ENCODE results near the gene PRSS38. TPM values are rescaled to one million over a fixed set of nuclear protein-coding genes. Genes with fewer than 3 reads are reported as not detected.

The PRSS38 gene
- total and polyA plus RNA-seq, 10 of the 15 experiments (the other 5 are each of a cell fraction or from before 2014, with no cell fraction given): not detected

DNA sequence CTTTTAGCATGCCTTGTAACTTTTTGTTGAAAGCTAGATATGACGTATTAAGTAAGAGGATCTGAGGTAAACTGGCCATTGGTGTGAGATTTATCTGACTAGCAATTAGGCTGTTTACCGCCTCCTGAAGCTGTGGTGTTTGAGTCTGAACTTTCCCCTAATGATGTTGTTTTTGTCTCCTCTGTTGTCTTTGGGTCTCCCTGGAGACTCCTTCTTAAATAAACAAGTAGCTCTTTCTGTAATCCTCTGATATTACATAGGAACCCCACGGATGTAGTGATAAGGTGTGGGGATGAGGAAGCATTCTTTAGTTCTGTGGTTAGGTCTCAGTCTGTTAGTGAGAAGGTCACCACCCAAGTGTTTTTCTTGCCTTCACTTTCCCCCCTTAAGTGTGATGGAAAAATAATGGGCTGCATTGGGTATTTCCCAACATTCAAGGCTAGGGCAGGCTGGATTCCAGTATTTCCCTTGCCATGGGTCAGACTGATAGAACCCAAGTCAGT, 33.0 kb downstream of the PRSS38 start:
- no peak overlapping the region for H2AFZ ChIP-seq (ENCODE audit: control insufficient read depth, low read depth, low read length)
- RAD21 ChIA-PET (ENCODE audit: unreplicated experiment): no interaction called here

DNA sequence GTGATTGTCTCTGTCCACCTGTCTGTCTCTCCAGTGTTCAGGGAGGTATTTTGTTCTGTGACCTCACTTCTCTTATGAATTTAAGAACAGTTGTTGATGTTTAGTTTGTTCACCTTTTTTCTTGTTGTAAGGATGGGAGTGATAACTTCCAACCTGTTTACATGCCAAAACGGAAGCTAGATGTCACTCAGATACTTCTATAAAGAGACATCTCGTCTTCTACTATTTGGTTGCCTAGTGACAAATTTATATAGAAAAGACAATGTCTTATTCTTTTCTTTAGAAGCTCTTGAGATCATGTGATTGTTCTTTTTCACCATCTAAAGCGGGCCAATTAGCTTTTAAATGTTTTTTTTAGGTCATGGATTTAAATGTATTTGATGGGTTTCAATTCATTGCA, 33.8 kb downstream of the PRSS38 start:
- SMC1A ChIA-PET (ENCODE audit: uncharacterized antibody, unreplicated experiment): no interaction called here
- no peak for TF ChIP-seq RBBP5 (conservative IDR thresholded peaks at IDR 0.05)
- TF ChIP-seq IKZF2 (IDR thresholded peaks at IDR 0.05): no peak
- no peak for TF ChIP-seq SRF (IDR thresholded peaks at IDR 0.05; ENCODE audit: low read depth in 2 of 2, low read length in 2 of 2)
- no peak for TF ChIP-seq BHLHE40 (IDR thresholded peaks at IDR 0.05; ENCODE audit: borderline replicate concordance in 1 of 2, low read depth in 2 of 2, low read length in 1 of 2)
- TF ChIP-seq, protein P1, sequence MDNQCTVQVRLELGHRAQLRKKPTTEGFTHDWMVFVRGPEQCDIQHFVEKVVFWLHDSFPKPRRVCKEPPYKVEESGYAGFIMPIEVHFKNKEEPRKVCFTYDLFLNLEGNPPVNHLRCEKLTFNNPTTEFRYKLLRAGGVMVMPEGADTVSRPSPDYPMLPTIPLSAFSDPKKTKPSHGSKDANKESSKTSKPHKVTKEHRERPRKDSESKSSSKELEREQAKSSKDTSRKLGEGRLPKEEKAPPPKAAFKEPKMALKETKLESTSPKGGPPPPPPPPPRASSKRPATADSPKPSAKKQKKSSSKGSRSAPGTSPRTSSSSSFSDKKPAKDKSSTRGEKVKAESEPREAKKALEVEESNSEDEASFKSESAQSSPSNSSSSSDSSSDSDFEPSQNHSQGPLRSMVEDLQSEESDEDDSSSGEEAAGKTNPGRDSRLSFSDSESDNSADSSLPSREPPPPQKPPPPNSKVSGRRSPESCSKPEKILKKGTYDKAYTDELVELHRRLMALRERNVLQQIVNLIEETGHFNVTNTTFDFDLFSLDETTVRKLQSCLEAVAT (IDR thresholded peaks at IDR 0.05): no peak
- TF ChIP-seq SUZ12 (IDR thresholded peaks at IDR 0.05; ENCODE audit: unreplicated experiment): no peak
- no peak for TF ChIP-seq ATF7 (IDR thresholded peaks at IDR 0.05; ENCODE audit: low read depth)
- TF ChIP-seq NRF1 (conservative IDR thresholded peaks at IDR 0.05; ENCODE audit: low read depth, low read length): no peak

More for the DNA sequence above, 33.0 kb downstream of the PRSS38 start:
- FAIRE-seq (no peak), ATAC-seq (no peak), DNase-seq (ENCODE audit: low read depth, low spot score) (no peak)
- no peaks in the 10 kb centered on the region; the same call in 2 of the 3 replicates for H3K9me3 ChIP-seq (replicated peaks; ENCODE audit: control insufficient read depth, insufficient read depth, low read length)
- in situ Hi-C loops (cut with MboI): no loop called here
- H3K4me3 ChIP-seq: no peak overlapping the region
- ChIA-PET SMC1A (ENCODE audit: uncharacterized antibody, unreplicated experiment) (no interaction called here), CTCF (no interaction called here), POLR2A (no interaction called here)
- no peak for TF ChIP-seq SRF (IDR thresholded peaks at IDR 0.05; ENCODE audit: low read depth in 2 of 2, low read length in 2 of 2)
- TF ChIP-seq HDGF (IDR thresholded peaks at IDR 0.05): no peak
- no peak for TF ChIP-seq MTA2 (IDR thresholded peaks at IDR 0.05; ENCODE audit: low read depth)
- TF ChIP-seq JUND (IDR thresholded peaks at IDR 0.05; ENCODE audit: low read depth, low read length): no peak
- no peak for TF ChIP-seq CHD1 (IDR thresholded peaks at IDR 0.05; ENCODE audit: low read depth, low read length)
- no peak for TF ChIP-seq CBX3 (IDR thresholded peaks at IDR 0.05; ENCODE audit: borderline replicate concordance, low read depth)
- no peak for TF ChIP-seq YBX1 (IDR thresholded peaks at IDR 0.05)
- no peak for TF ChIP-seq PAX5 (IDR thresholded peaks at IDR 0.05; ENCODE audit: borderline replicate concordance, low read depth, low read length)
- no peak for TF ChIP-seq ZNF217 (IDR thresholded peaks at IDR 0.05)
- no peak for TF ChIP-seq MEF2B (IDR thresholded peaks at IDR 0.05; ENCODE audit: partially characterized antibody, poor library complexity, severe bottlenecking)
- TF ChIP-seq POLR2AphosphoS2 (IDR thresholded peaks at IDR 0.05; ENCODE audit: low read depth, low read length): no peak
- TF ChIP-seq, protein P2, sequence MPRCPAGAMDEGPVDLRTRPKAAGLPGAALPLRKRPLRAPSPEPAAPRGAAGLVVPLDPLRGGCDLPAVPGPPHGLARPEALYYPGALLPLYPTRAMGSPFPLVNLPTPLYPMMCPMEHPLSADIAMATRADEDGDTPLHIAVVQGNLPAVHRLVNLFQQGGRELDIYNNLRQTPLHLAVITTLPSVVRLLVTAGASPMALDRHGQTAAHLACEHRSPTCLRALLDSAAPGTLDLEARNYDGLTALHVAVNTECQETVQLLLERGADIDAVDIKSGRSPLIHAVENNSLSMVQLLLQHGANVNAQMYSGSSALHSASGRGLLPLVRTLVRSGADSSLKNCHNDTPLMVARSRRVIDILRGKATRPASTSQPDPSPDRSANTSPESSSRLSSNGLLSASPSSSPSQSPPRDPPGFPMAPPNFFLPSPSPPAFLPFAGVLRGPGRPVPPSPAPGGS (IDR thresholded peaks at IDR 0.05; ENCODE audit: borderline replicate concordance, insufficient read depth, low read depth, low read length, poor library complexity, severe bottlenecking): no peak
- intact Hi-C loops (cut with micrococcal nuclease; ENCODE audit: unreplicated experiment): loop anchor here (10.0 kb wide), 1 partner anchor 56 kb away; no protein-coding TSS in a partner anchor
- H3K36me3 ChIP-seq (ENCODE audit: control insufficient read depth in 2 of 2, insufficient read depth in 2 of 2, low read length in 1 of 2): no peaks in the 10 kb centered on the region
- H3K79me2 ChIP-seq (ENCODE audit: control insufficient read depth, insufficient read depth, low read length): no peaks in the 10 kb centered on the region
- BruUV-seq (replicated peaks): no TSS peak
- H3K27ac ChIP-seq (ENCODE audit: control insufficient read depth, insufficient read depth): no peak overlapping the region
- no peak overlapping the region for H3K4me2 ChIP-seq (ENCODE audit: control insufficient read depth, insufficient read depth)
- H3K27me3 ChIP-seq (replicated peaks in 1 of 2; ENCODE audit: control insufficient read depth in 2 of 2, insufficient read depth in 2 of 2, low read length in 1 of 2): no peaks in the 10 kb centered on the region
- WGBS (ENCODE audit: insufficient coverage, insufficient replicate concordance, low lambda C conversion rate, missing lambda C conversion rate): 37% methylated on average over 3 of the region's 3 CpGs
- H3K4me1 ChIP-seq (ENCODE audit: control insufficient read depth, insufficient read depth, low read length): no peaks in the 10 kb centered on the region
- H4K20me1 ChIP-seq (ENCODE audit: control insufficient read depth, insufficient read depth): no peaks in the 10 kb centered on the region
- H3K9ac ChIP-seq (ENCODE audit: control insufficient read depth, insufficient read depth, low read length): no peak overlapping the region

More for the DNA sequence above, 33.8 kb downstream of the PRSS38 start:
- H4K20me1 ChIP-seq (ENCODE audit: control insufficient read depth, insufficient read depth): no peaks in the 10 kb centered on the region
- no peaks in the 10 kb centered on the region for H3K36me3 ChIP-seq (ENCODE audit: control insufficient read depth in 2 of 2, insufficient read depth in 2 of 2, low read length in 1 of 2)
- CTCF ChIA-PET: interaction anchor here (0.7 kb wide), 1 partner anchor 149 kb away, joined by 3 read pairs; no protein-coding TSS in a partner anchor
- POLR2A ChIA-PET: no interaction called here
- FAIRE-seq (no peak), DNase-seq (ENCODE audit: low read depth, low spot score) (no peak), ATAC-seq (no peak)
- intact Hi-C loops (cut with micrococcal nuclease; ENCODE audit: unreplicated experiment) (loop anchor here (10.0 kb wide), 1 partner anchor 56 kb away; no protein-coding TSS in a partner anchor), in situ Hi-C loops (cut with MboI) (no loop called here)
- H3K4me1 ChIP-seq (ENCODE audit: control insufficient read depth, insufficient read depth, low read length): no peaks in the 10 kb centered on the region
- WGBS (ENCODE audit: insufficient coverage, insufficient replicate concordance, low lambda C conversion rate, missing lambda C conversion rate): 0% methylated on average over 3 of the region's 3 CpGs
- H3K27ac ChIP-seq (ENCODE audit: control insufficient read depth, insufficient read depth): no peak overlapping the region
- H3K79me2 ChIP-seq (ENCODE audit: control insufficient read depth, insufficient read depth, low read length): no peaks in the 10 kb centered on the region
- no peak overlapping the region for H2AFZ ChIP-seq (ENCODE audit: control insufficient read depth, low read depth, low read length)
- RAD21 ChIA-PET (ENCODE audit: unreplicated experiment): no interaction called here
- H3K4me3 ChIP-seq: no peak overlapping the region
- no peak overlapping the region for H3K9ac ChIP-seq (ENCODE audit: control insufficient read depth, insufficient read depth, low read length)
- no TSS peak for BruUV-seq (replicated peaks)
- H3K27me3 ChIP-seq (replicated peaks in 1 of 2; ENCODE audit: control insufficient read depth in 2 of 2, insufficient read depth in 2 of 2, low read length in 1 of 2): no peaks in the 10 kb centered on the region
- no peaks in the 10 kb centered on the region; the same call in 2 of the 3 replicates for H3K9me3 ChIP-seq (replicated peaks; ENCODE audit: control insufficient read depth, insufficient read depth, low read length)
- H3K4me2 ChIP-seq (ENCODE audit: control insufficient read depth, insufficient read depth): no peak overlapping the region

All from GM12878 (cell line).